HG02938 (cell line): Measurements from ENCODE around the gene SRGAP1.
"Not testable (repeated sequence)": the region's sequence is repeated elsewhere in the genome, so short reads cannot be mapped to it uniquely, and the experiment has no call there.

Experiments used
- ATAC-seq: cut with Tn5 transposase; IDR thresholded peaks from one replicate; pipeline ENCODE4 v1.9.1; 2021; ENCODE audit warnings: mild to moderate bottlenecking, moderate library complexity; ENCODE audit not compliant: unreplicated experiment

SRGAP1 gene

GRCh38 chr12:64103825-64104740, 259.6 kb downstream of the SRGAP1 start:
- no peak for ATAC-seq

GRCh38 chr12:64105026-64105425, 260.5 kb downstream of the SRGAP1 start:
- no peak for ATAC-seq

- no peak for ATAC-seq
These were observed 263.3 kb downstream of the SRGAP1 start for GRCh38 chr12:64107776-64108175.

GRCh38 chr12:64109706-64110105, 265.2 kb downstream of the SRGAP1 start:
- ATAC-seq: no peak

GRCh38 chr12:64110864-64111263, 266.4 kb downstream of the SRGAP1 start:
- ATAC-seq: no peak

GRCh38 chr12:64116969-64117368, 272.5 kb downstream of the SRGAP1 start:
- ATAC-seq: no peak

- ATAC-seq: no peak
These were observed 276.1 kb downstream of the SRGAP1 start for GRCh38 chr12:64120568-64120967.

GRCh38 chr12:64121086-64121485, 276.6 kb downstream of the SRGAP1 start:
- not testable (repeated sequence) for ATAC-seq

GRCh38 chr12:64122154-64122553, 277.7 kb downstream of the SRGAP1 start:
- no peak for ATAC-seq

- no peak for ATAC-seq
These were observed 278.5 kb downstream of the SRGAP1 start for GRCh38 chr12:64122995-64123394.

GRCh38 chr12:64123448-64123847, 278.9 kb downstream of the SRGAP1 start:
- ATAC-seq: no peak

GRCh38 chr12:64124511-64125197, 280.2 kb downstream of the SRGAP1 start:
- no peak for ATAC-seq

- ATAC-seq: no peak
These were observed 281.4 kb downstream of the SRGAP1 start for GRCh38 chr12:64125913-64126312.

- ATAC-seq: no peak
These were observed 283.3 kb downstream of the SRGAP1 start for GRCh38 chr12:64127811-64128210.

GRCh38 chr12:64128366-64128765, 283.9 kb downstream of the SRGAP1 start:
- ATAC-seq: no peak

GRCh38 chr12:64130476-64130875, 286.0 kb downstream of the SRGAP1 start:
- not testable (repeated sequence) for ATAC-seq

GRCh38 chr12:64131456-64131855, 287.0 kb downstream of the SRGAP1 start:
- not testable (repeated sequence) for ATAC-seq

- ATAC-seq: not testable (repeated sequence)
These were observed 288.2 kb downstream of the SRGAP1 start for GRCh38 chr12:64132672-64133071.

- no peak for ATAC-seq
These were observed 292.6 kb downstream of the SRGAP1 start for GRCh38 chr12:64137117-64137516.

- no peak for ATAC-seq
These were observed 294.5 kb downstream of the SRGAP1 start for GRCh38 chr12:64139021-64139420.

- no peak for ATAC-seq
These were observed 297.9 kb downstream of the SRGAP1 start for GRCh38 chr12:64142382-64142781.

GRCh38 chr12:64142784-64143183, 298.3 kb downstream of the SRGAP1 start:
- ATAC-seq: no peak
